ENCODE measurements around the gene ANKS1B.

- TF ChIP-seq, protein P1, sequence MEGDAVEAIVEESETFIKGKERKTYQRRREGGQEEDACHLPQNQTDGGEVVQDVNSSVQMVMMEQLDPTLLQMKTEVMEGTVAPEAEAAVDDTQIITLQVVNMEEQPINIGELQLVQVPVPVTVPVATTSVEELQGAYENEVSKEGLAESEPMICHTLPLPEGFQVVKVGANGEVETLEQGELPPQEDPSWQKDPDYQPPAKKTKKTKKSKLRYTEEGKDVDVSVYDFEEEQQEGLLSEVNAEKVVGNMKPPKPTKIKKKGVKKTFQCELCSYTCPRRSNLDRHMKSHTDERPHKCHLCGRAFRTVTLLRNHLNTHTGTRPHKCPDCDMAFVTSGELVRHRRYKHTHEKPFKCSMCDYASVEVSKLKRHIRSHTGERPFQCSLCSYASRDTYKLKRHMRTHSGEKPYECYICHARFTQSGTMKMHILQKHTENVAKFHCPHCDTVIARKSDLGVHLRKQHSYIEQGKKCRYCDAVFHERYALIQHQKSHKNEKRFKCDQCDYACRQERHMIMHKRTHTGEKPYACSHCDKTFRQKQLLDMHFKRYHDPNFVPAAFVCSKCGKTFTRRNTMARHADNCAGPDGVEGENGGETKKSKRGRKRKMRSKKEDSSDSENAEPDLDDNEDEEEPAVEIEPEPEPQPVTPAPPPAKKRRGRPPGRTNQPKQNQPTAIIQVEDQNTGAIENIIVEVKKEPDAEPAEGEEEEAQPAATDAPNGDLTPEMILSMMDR (conservative IDR thresholded peaks at IDR 0.05; ENCODE audit: low read length), result no peak
- TF ChIP-seq EZH2phosphoT487 (IDR thresholded peaks at IDR 0.05; ENCODE audit: borderline replicate concordance), result no peak
Measured at GRCh38 chr12:99822273-99822672, 162.5 kb downstream of the ANKS1B start.
